Measurements from ENCODE around the gene U2AF2. TPM values are rescaled to one million over a fixed set of nuclear protein-coding genes. Genes with fewer than 3 reads are reported as not detected.

The U2AF2 gene
- total and polyA plus RNA-seq, 2 experiments from 2014 or later: 73.1 to 233 TPM

DNA sequence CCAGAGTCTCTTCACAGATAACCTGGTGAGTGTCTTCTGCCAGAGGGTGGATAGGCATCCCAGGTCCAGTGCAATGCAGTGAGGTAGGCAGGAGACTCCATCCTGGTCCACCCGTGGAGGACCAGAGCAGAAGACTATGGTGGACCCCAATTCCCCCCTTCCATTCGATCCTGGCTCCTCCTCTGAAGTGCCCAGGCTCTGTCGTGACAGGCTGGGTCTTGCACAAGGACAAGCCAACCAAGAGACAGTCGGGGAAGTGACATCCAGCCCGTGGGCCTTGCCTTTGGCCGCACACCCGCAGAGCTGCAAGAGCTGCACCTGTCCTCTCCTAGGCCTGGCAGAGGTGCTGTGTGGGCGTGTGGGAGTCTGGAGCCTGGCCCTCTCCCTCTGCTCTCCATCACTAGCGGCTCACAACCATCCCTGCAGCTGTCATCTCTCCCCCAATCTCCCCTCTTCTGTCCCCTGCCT is 33.6 kb upstream of the U2AF2 start (continued):
- no peak for TF ChIP-seq ZNF114 (CRISPR knock-in tag; IDR thresholded peaks at IDR 0.05)
- no peak for TF ChIP-seq REST (IDR thresholded peaks at IDR 0.05; ENCODE audit: unreplicated experiment)
- TF ChIP-seq CREB1 (CRISPR knock-in tag; IDR thresholded peaks at IDR 0.05; ENCODE audit: low read depth): no peak
- TF ChIP-seq EZH2phosphoT487 (IDR thresholded peaks at IDR 0.05; ENCODE audit: unreplicated experiment): no peak

GRCh38 chr19:55621673-55622231 is 33.1 kb upstream of the U2AF2 start:
- peaks cover 45% of the 10 kb centered on the region for H3K36me3 Mint-ChIP-seq (ENCODE audit: low read depth)
- TF ChIP-seq POLR2AphosphoS5 (IDR thresholded peaks at IDR 0.05; ENCODE audit: low read depth) (no peak), STAT1 (IDR thresholded peaks at IDR 0.05; ENCODE audit: unreplicated experiment) (no peak), ZNF114 (CRISPR knock-in tag; IDR thresholded peaks at IDR 0.05) (no peak), CREB1 (CRISPR knock-in tag; IDR thresholded peaks at IDR 0.05; ENCODE audit: low read depth) (no peak), JUNB (IDR thresholded peaks at IDR 0.05; ENCODE audit: unreplicated experiment) (no peak), ETS1 (IDR thresholded peaks at IDR 0.05) (no peak), ZNF331 (CRISPR knock-in tag; IDR thresholded peaks at IDR 0.05; ENCODE audit: low read depth) (no peak), CTCF (conservative IDR thresholded peaks at IDR 0.05; ENCODE audit: low read depth in 2 of 2) (no peak), EZH2phosphoT487 (IDR thresholded peaks at IDR 0.05; ENCODE audit: unreplicated experiment) (no peak), NANOG (IDR thresholded peaks at IDR 0.05; ENCODE audit: borderline replicate concordance) (no peak)
- TF ChIP-seq, protein P1, sequence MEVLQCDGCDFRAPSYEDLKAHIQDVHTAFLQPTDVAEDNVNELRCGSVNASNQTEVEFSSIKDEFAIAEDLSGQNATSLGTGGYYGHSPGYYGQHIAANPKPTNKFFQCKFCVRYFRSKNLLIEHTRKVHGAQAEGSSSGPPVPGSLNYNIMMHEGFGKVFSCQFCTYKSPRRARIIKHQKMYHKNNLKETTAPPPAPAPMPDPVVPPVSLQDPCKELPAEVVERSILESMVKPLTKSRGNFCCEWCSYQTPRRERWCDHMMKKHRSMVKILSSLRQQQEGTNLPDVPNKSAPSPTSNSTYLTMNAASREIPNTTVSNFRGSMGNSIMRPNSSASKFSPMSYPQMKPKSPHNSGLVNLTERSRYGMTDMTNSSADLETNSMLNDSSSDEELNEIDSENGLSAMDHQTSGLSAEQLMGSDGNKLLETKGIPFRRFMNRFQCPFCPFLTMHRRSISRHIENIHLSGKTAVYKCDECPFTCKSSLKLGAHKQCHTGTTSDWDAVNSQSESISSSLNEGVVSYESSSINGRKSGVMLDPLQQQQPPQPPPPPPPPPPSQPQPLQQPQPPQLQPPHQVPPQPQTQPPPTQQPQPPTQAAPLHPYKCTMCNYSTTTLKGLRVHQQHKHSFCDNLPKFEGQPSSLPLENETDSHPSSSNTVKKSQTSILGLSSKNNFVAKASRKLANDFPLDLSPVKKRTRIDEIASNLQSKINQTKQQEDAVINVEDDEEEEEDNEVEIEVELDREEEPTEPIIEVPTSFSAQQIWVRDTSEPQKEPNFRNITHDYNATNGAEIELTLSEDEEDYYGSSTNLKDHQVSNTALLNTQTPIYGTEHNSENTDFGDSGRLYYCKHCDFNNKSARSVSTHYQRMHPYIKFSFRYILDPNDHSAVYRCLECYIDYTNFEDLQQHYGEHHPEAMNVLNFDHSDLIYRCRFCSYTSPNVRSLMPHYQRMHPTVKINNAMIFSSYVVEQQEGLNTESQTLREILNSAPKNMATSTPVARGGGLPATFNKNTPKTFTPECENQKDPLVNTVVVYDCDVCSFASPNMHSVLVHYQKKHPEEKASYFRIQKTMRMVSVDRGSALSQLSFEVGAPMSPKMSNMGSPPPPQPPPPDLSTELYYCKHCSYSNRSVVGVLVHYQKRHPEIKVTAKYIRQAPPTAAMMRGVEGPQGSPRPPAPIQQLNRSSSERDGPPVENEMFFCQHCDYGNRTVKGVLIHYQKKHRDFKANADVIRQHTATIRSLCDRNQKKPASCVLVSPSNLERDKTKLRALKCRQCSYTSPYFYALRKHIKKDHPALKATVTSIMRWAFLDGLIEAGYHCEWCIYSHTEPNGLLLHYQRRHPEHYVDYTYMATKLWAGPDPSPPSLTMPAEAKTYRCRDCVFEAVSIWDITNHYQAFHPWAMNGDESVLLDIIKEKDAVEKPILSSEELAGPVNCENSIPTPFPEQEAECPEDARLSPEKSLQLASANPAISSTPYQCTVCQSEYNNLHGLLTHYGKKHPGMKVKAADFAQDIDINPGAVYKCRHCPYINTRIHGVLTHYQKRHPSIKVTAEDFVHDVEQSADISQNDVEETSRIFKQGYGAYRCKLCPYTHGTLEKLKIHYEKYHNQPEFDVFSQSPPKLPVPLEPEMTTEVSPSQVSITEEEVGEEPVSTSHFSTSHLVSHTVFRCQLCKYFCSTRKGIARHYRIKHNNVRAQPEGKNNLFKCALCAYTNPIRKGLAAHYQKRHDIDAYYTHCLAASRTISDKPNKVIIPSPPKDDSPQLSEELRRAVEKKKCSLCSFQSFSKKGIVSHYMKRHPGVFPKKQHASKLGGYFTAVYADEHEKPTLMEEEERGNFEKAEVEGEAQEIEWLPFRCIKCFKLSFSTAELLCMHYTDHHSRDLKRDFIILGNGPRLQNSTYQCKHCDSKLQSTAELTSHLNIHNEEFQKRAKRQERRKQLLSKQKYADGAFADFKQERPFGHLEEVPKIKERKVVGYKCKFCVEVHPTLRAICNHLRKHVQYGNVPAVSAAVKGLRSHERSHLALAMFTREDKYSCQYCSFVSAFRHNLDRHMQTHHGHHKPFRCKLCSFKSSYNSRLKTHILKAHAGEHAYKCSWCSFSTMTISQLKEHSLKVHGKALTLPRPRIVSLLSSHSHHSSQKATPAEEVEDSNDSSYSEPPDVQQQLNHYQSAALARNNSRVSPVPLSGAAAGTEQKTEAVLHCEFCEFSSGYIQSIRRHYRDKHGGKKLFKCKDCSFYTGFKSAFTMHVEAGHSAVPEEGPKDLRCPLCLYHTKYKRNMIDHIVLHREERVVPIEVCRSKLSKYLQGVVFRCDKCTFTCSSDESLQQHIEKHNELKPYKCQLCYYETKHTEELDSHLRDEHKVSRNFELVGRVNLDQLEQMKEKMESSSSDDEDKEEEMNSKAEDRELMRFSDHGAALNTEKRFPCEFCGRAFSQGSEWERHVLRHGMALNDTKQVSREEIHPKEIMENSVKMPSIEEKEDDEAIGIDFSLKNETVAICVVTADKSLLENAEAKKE (CRISPR knock-in tag; IDR thresholded peaks at IDR 0.05): no peak

More at GRCh38 chr19:55621673-55622231, 33.1 kb upstream of the U2AF2 start:
- Histone ChIP-seq H3K4me3 (no peak overlapping the region), H3K36me3 (ENCODE audit: insufficient read depth) (no peaks in the 10 kb centered on the region), H3F3A (replicated peaks; ENCODE audit: low read depth) (peaks cover 12% of the 10 kb centered on the region), H3K4me2 (no peak overlapping the region), H3K9me2 (ENCODE audit: insufficient read depth) (no peaks in the 10 kb centered on the region), H2AFZ (no peak overlapping the region), H3K27me3 (ENCODE audit: insufficient read depth) (no peaks in the 10 kb centered on the region), H3K27ac (ENCODE audit: low read depth) (no peak overlapping the region), H3K4me1 (ENCODE audit: insufficient read depth) (no peaks in the 10 kb centered on the region; the same call in 1 of the 2 replicates), H4K20me1 (replicated peaks; ENCODE audit: insufficient read depth) (peaks cover 5% of the 10 kb centered on the region), H3K79me2 (replicated peaks; ENCODE audit: insufficient read depth) (peaks cover 9% of the 10 kb centered on the region)
- Mint-ChIP-seq H3K9me3 (peaks cover 4% of the 10 kb centered on the region), H3K27me3 (ENCODE audit: insufficient read depth, low read depth, poor library complexity) (peaks cover 21% of the 10 kb centered on the region), H3K27ac (no peak overlapping the region), H3K4me3 (no peak overlapping the region), H3K4me1 (peaks cover 16% of the 10 kb centered on the region; the same call in 2 of the 3 replicates)
- no peak for ATAC-seq
- no peak for DNase-seq (ENCODE audit: low spot score)

Measured in GM23338 (cell line).